HEK293 (cell line): ENCODE measurements around the gene INO80C.

Experiments used
- CTCF ChIP-seq: fragments of 450-650 bp; formaldehyde crosslinking; IDR thresholded peaks from 2 replicates; pipeline ENCODE4 v1.5.1; 2016; ENCODE audit warnings: missing biosample characterization, missing genetic modification characterization
- KLF1 ChIP-seq: fragments of 450-650 bp; formaldehyde crosslinking; IDR thresholded peaks from 2 replicates; pipeline ENCODE4 v1.5.1; 2016; ENCODE audit warnings: missing biosample characterization, missing genetic modification characterization
- REST ChIP-seq: fragments of 450-650 bp; formaldehyde crosslinking; IDR thresholded peaks from 2 replicates; pipeline ENCODE4 v1.5.1; 2016; ENCODE audit warnings: missing biosample characterization, missing genetic modification characterization
- YY1 ChIP-seq: fragments of 450-650 bp; formaldehyde crosslinking; IDR thresholded peaks from 2 replicates; pipeline ENCODE4 v1.5.1; 2018; ENCODE audit warnings: missing biosample characterization, missing genetic modification characterization
- ZFHX2 ChIP-seq: fragments of 450-650 bp; formaldehyde crosslinking; conservative IDR thresholded peaks from 2 replicates; pipeline ENCODE4 v1.5.1; 2016; ENCODE audit warnings: missing biosample characterization, missing genetic modification characterization
- ZNF16 ChIP-seq: fragments of 450-650 bp; formaldehyde crosslinking; IDR thresholded peaks from 2 replicates; pipeline ENCODE4 v1.5.1; 2016; ENCODE audit warnings: low read depth, missing biosample characterization, missing genetic modification characterization
- ZNF174 ChIP-seq: fragments of 450-650 bp; formaldehyde crosslinking; IDR thresholded peaks from 2 replicates; pipeline ENCODE4 v1.5.0; 2017; ENCODE audit warnings: missing biosample characterization, mild to moderate bottlenecking, missing genetic modification characterization
- ZNF302 ChIP-seq: fragments of 450-650 bp; formaldehyde crosslinking; IDR thresholded peaks from 2 replicates; pipeline ENCODE4 v1.5.1; 2016; ENCODE audit warnings: missing biosample characterization, missing genetic modification characterization, low read depth
- ZNF549 ChIP-seq: fragments of 450-650 bp; IDR thresholded peaks from 2 replicates; pipeline ENCODE4 v1.5.1; 2018; ENCODE audit warnings: missing biosample characterization, missing genetic modification characterization, mild to moderate bottlenecking, inconsistent platforms, moderate library complexity
- ZNF837 ChIP-seq: fragments of 450-650 bp; formaldehyde crosslinking; IDR thresholded peaks from 2 replicates; pipeline ENCODE4 v1.5.1; 2016; ENCODE audit warnings: missing biosample characterization, missing genetic modification characterization
- ZSCAN18 ChIP-seq: fragments of 450-650 bp; formaldehyde crosslinking; IDR thresholded peaks from 2 replicates; pipeline ENCODE4 v1.5.1; 2016; ENCODE audit warnings: missing biosample characterization, missing genetic modification characterization

- TF ChIP-seq KLF1 (tag by site-specific recombination) (no peak), ZNF16 (tag by site-specific recombination) (no peak), YY1 (tag by site-specific recombination) (no peak), REST (tag by site-specific recombination) (no peak), ZSCAN18 (tag by site-specific recombination) (no peak), ZNF549 (tag by site-specific recombination) (no peak), CTCF (no peak), ZNF174 (tag by site-specific recombination) (no peak), ZNF302 (tag by site-specific recombination) (no peak), ZNF837 (tag by site-specific recombination) (no peak), ZFHX2 (tag by site-specific recombination) (no peak)
Observed at GRCh38 chr18:35533916-35534405, 36.2 kb upstream of the INO80C start.
